GM12878 (cell line): Measurements from ENCODE around the gene PRX.

Source experiments
- CTCF ChIP-seq, 3 experiments: IDR thresholded peaks in 2 of 3; conservative IDR thresholded peaks in 1 of 3; 2 replicates each; pipeline ENCODE4 v1.5.1; 2011; ENCODE audit warnings: low read depth in 3 of 3, low read length in 3 of 3, mild to moderate bottlenecking in 3 of 3, control low read depth in 2 of 3, moderate library complexity in 2 of 3, inconsistent platforms in 1 of 3, mixed read lengths in 1 of 3; ENCODE audit not compliant: control insufficient read depth in 2 of 3, insufficient read depth in 1 of 3; ENCODE audit errors: extremely low read depth in 1 of 3
- EP300 ChIP-seq, 2 experiments: fragments of 150-350 bp in 1 of 2; IDR thresholded peaks; 2 replicates each; pipeline ENCODE4 v1.6.1; 2011 to 2012; ENCODE audit warnings: low read depth in 2 of 2, low read length in 2 of 2, borderline replicate concordance in 1 of 2, improper control_type of control experiment in 1 of 2, inconsistent platforms in 1 of 2; ENCODE audit not compliant: control insufficient read depth in 1 of 2
- SRF ChIP-seq, 2 experiments: IDR thresholded peaks; 2 replicates each; pipeline ENCODE4 v1.6.1; 2011; ENCODE audit warnings: low read depth in 2 of 2, low read length in 2 of 2, mild to moderate bottlenecking in 1 of 2, moderate library complexity in 1 of 2
- TF ChIP-seq, protein P1 (sequence below): IDR thresholded peaks from 2 replicates; pipeline ENCODE4 v1.6.1; 2012; ENCODE audit warnings: low read depth, low read length, improper control_type of control experiment
- TF ChIP-seq, protein P2 (sequence below): fragments of 450-650 bp; formaldehyde crosslinking; IDR thresholded peaks from 2 replicates; pipeline ENCODE4 v1.4.0; 2020; ENCODE audit warnings: mild to moderate bottlenecking, moderate library complexity

GRCh38 chr19:40442328-40443130 lies 29.4 kb upstream of the PRX start:
- TF ChIP-seq, protein P1, sequence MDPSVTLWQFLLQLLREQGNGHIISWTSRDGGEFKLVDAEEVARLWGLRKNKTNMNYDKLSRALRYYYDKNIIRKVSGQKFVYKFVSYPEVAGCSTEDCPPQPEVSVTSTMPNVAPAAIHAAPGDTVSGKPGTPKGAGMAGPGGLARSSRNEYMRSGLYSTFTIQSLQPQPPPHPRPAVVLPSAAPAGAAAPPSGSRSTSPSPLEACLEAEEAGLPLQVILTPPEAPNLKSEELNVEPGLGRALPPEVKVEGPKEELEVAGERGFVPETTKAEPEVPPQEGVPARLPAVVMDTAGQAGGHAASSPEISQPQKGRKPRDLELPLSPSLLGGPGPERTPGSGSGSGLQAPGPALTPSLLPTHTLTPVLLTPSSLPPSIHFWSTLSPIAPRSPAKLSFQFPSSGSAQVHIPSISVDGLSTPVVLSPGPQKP, result 0 out of 2 replicates have a peak, but pooled peaks have one; percentile 24
- no peak for TF ChIP-seq CTCF (IDR thresholded peaks at IDR 0.05 in 2 of 3, conservative IDR thresholded peaks at IDR 0.05 in 1 of 3; ENCODE audit: control insufficient read depth in 2 of 3, extremely low read depth in 1 of 3, insufficient read depth in 1 of 3, low read depth in 3 of 3, low read length in 3 of 3)
- TF ChIP-seq, protein P2, sequence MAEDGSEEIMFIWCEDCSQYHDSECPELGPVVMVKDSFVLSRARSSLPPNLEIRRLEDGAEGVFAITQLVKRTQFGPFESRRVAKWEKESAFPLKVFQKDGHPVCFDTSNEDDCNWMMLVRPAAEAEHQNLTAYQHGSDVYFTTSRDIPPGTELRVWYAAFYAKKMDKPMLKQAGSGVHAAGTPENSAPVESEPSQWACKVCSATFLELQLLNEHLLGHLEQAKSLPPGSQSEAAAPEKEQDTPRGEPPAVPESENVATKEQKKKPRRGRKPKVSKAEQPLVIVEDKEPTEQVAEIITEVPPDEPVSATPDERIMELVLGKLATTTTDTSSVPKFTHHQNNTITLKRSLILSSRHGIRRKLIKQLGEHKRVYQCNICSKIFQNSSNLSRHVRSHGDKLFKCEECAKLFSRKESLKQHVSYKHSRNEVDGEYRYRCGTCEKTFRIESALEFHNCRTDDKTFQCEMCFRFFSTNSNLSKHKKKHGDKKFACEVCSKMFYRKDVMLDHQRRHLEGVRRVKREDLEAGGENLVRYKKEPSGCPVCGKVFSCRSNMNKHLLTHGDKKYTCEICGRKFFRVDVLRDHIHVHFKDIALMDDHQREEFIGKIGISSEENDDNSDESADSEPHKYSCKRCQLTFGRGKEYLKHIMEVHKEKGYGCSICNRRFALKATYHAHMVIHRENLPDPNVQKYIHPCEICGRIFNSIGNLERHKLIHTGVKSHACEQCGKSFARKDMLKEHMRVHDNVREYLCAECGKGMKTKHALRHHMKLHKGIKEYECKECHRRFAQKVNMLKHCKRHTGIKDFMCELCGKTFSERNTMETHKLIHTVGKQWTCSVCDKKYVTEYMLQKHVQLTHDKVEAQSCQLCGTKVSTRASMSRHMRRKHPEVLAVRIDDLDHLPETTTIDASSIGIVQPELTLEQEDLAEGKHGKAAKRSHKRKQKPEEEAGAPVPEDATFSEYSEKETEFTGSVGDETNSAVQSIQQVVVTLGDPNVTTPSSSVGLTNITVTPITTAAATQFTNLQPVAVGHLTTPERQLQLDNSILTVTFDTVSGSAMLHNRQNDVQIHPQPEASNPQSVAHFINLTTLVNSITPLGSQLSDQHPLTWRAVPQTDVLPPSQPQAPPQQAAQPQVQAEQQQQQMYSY (CRISPR knock-in tag), result no peak
- TF ChIP-seq EP300 (IDR thresholded peaks at IDR 0.05; ENCODE audit: borderline replicate concordance in 1 of 2, control insufficient read depth in 1 of 2, low read depth in 2 of 2, low read length in 2 of 2), result no peak
- TF ChIP-seq SRF (IDR thresholded peaks at IDR 0.05; ENCODE audit: low read depth in 2 of 2, low read length in 2 of 2), result no peak
